Kidney epithelial cell (primary cell): ENCODE measurements around the gene AFF4. TPM values are rescaled to one million over a fixed set of nuclear protein-coding genes. Genes with fewer than 3 reads are reported as not detected.
"Not testable (repeated sequence)": the region's sequence is repeated elsewhere in the genome, so short reads cannot be mapped to it uniquely, and the experiment has no call there.

Experiments used
- DNase-seq: peaks from one replicate; pipeline ENCODE4 v3.0.0-alpha.2; 2010; ENCODE audit warnings: low read depth
- H3K27me3 ChIP-seq: 2 replicates; pipeline ENCODE4 v1.6.0; 2011; ENCODE audit warnings: low read length; ENCODE audit not compliant: control insufficient read depth, insufficient read depth
- H3K36me3 ChIP-seq: 2 replicates; pipeline ENCODE4 v1.5.1; 2011; ENCODE audit warnings: low read length; ENCODE audit not compliant: control insufficient read depth, insufficient read depth
- H3K4me3 ChIP-seq: 2 replicates; pipeline ENCODE4 v1.5.1; 2011; ENCODE audit warnings: low read depth, mild to moderate bottlenecking, control low read depth, low read length
- CTCF ChIP-seq: IDR thresholded peaks from 2 replicates; pipeline ENCODE4 v1.5.1; 2011; ENCODE audit warnings: mild to moderate bottlenecking, moderate library complexity, low read length, control low read depth, inconsistent platforms; ENCODE audit not compliant: insufficient read depth, poor library complexity, severe bottlenecking
- total RNA-seq: library from RNA; depleted of rRNA; stranded (reverse); fragments of >200 nt; gene quantifications from 2 replicates; pipeline ENCODE4 v1.2.3, GENCODE V29; 2015

AFF4 gene
- total RNA-seq, 1 donor from 2014 or later, result 69.0 TPM

DNA sequence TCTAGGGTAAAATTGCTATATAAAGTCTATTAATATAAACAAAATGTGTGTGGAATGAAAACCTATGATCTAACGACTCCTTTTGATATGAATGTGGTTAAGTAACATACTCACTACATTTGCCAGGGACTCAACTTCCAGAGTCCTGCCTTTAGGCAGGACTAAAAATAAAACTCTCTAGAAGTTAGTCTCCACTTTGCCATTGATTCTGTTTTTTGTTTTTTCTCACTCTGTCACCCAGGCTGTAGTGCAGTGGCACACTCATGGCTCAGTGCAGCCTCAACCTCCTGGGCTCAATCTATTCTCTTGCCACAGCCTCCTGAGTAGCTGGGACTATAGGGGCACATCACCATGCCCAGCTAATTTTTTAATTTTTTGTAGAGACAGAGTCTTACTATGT, 32.9 kb upstream of the AFF4 start:
- Histone ChIP-seq H3K27me3 (no peaks in the 10 kb centered on the region), H3K4me3 (no peak overlapping the region), H3K36me3 (no peaks in the 10 kb centered on the region)
- DNase-seq, result no peak
- no peak for TF ChIP-seq CTCF

- H3K27me3 ChIP-seq, result no peaks in the 10 kb centered on the region
- DNase-seq, result no peak
- no peaks in the 10 kb centered on the region for H3K36me3 ChIP-seq
- peak overlapping the region; percentile 23 for H3K4me3 ChIP-seq
- no peak for TF ChIP-seq CTCF
Observed at GRCh38 chr5:132987531-132988408, 24.3 kb upstream of the AFF4 start.

GRCh38 chr5:132982971-132983370, 19.5 kb upstream of the AFF4 start:
- not testable (repeated sequence) for DNase-seq, H3K27me3 ChIP-seq, H3K36me3 ChIP-seq, H3K4me3 ChIP-seq

DNA sequence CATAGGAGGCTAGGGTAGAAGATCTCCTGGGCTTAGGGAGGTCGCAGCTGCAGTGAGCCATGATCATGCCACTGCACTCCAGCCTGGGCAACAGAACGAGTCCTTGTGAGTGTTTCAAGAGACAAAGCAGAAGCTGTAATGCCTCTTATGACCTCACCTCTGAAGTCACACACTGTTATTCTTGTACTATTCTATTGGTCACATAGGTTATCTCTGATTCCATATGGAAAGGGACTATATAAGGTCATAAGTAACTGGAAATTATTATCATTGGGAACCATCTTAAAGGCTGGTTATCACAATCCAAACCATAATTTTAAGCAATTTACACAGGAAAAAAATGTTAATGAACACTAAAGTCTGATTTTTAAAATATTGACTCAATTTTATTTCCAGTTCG, 17.9 kb upstream of the AFF4 start:
- no peaks in the 10 kb centered on the region for H3K27me3 ChIP-seq
- no peak for TF ChIP-seq CTCF
- no peak overlapping the region for H3K4me3 ChIP-seq
- no peaks in the 10 kb centered on the region for H3K36me3 ChIP-seq
- DNase-seq, result no peak

GRCh38 chr5:132979976-132980375, 16.5 kb upstream of the AFF4 start:
- no peak overlapping the region for H3K4me3 ChIP-seq
- TF ChIP-seq CTCF, result no peak
- no peaks in the 10 kb centered on the region for H3K36me3 ChIP-seq
- H3K27me3 ChIP-seq, result no peaks in the 10 kb centered on the region
- DNase-seq, result no peak

DNA sequence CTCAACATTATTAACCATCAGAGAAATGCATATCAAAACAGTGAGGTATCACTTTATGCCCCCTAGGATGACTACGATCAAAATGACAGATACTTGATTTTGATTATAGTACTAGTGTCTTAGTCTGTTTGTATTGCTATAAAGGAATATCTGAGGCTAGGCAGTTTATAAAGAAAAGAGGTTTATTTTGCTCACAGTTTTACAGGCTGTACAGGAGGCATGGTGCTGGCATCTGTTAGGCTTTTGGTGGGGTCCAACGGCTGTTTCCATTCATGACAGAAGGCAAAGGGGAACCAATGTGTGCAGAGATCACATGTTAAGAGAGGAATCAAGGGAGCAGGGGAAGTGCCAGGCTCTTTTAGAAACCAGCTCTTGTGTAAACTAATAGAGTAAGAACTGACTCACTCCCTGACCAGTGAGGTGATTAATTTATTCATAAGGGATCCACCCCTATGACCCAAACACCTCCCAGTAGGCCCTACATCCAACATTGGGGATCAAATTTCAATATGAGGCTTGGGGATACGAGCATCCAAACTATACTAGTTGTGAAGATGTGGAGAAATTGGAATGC, 16.0 kb upstream of the AFF4 start:
- TF ChIP-seq CTCF, result no peak
- Histone ChIP-seq H3K36me3 (no peaks in the 10 kb centered on the region), H3K4me3 (no peak overlapping the region), H3K27me3 (no peaks in the 10 kb centered on the region)
- DNase-seq, result no peak
